HepG2 (cell line): ENCODE data around the gene MRPL2. TPM values are rescaled to one million over a fixed set of nuclear protein-coding genes. Genes with fewer than 3 reads are reported as not detected.

Source experiments
- FOXK1 ChIP-seq: sonication (generic); formaldehyde crosslinking; IDR thresholded peaks from 2 replicates; pipeline ENCODE4 v1.4.0; 2020; ENCODE audit warnings: low read depth, missing genetic modification reagents, borderline replicate concordance
- HNRNPLL ChIP-seq: fragments of 200-400 bp; formaldehyde crosslinking; IDR thresholded peaks from 2 replicates; pipeline ENCODE4 v1.6.1; 2017; ENCODE audit warnings: mild to moderate bottlenecking, low read depth, low read length; ENCODE audit not compliant: poor library complexity, severe bottlenecking
- NAIF1 ChIP-seq: sonication (generic); formaldehyde crosslinking; IDR thresholded peaks from 2 replicates; pipeline ENCODE4 v1.5.0; 2020; ENCODE audit warnings: mild to moderate bottlenecking, missing genetic modification reagents, borderline replicate concordance
- NKX3-1 ChIP-seq: sonication (generic); formaldehyde crosslinking; IDR thresholded peaks from 2 replicates; pipeline ENCODE4 v1.5.0; 2020; ENCODE audit warnings: missing genetic modification reagents
- PRPF4 ChIP-seq: fragments of 200-400 bp; formaldehyde crosslinking; IDR thresholded peaks from 2 replicates; pipeline ENCODE4 v1.6.1; 2016; ENCODE audit warnings: low read length, low read depth; ENCODE audit not compliant: poor library complexity, severe bottlenecking
- RFXANK ChIP-seq: IDR thresholded peaks from 2 replicates; pipeline ENCODE4 v1.6.1; 2016
- SAFB2 ChIP-seq: sonication (generic); formaldehyde crosslinking; IDR thresholded peaks from 2 replicates; pipeline ENCODE4 v1.5.1; 2020; ENCODE audit warnings: missing genetic modification reagents, low read depth, mild to moderate bottlenecking, borderline replicate concordance
- SAP130 ChIP-seq: IDR thresholded peaks from 2 replicates; pipeline ENCODE4 v1.6.1; 2016; ENCODE audit warnings: low read depth
- SSRP1 ChIP-seq: IDR thresholded peaks from 2 replicates; pipeline ENCODE4 v1.6.1; 2016; ENCODE audit warnings: control low read depth
- TBX3 ChIP-seq: fragments of 450-650 bp; IDR thresholded peaks from 2 replicates; pipeline ENCODE4 v1.6.1; 2017; ENCODE audit warnings: antibody characterized with exemption, mild to moderate bottlenecking, inconsistent platforms, borderline replicate concordance
- THAP11 ChIP-seq: IDR thresholded peaks from 2 replicates; pipeline ENCODE4 v1.6.1; 2016; ENCODE audit warnings: missing biosample characterization, missing genetic modification reagents
- ZNF12 ChIP-seq: sonication (generic); formaldehyde crosslinking; IDR thresholded peaks from 2 replicates; pipeline ENCODE4 v1.5.0; 2020; ENCODE audit warnings: missing genetic modification reagents
- ZNF17 ChIP-seq: sonication (generic); formaldehyde crosslinking; IDR thresholded peaks from 2 replicates; pipeline ENCODE4 v1.5.0; 2020; ENCODE audit warnings: mild to moderate bottlenecking, missing genetic modification reagents
- ZNF20 ChIP-seq: sonication (generic); formaldehyde crosslinking; IDR thresholded peaks from 2 replicates; pipeline ENCODE4 v1.4.0; 2020; ENCODE audit warnings: mild to moderate bottlenecking, moderate library complexity, missing genetic modification reagents
- ZNF256 ChIP-seq: sonication (generic); formaldehyde crosslinking; conservative IDR thresholded peaks from 2 replicates; pipeline ENCODE4 v1.4.0; 2020; ENCODE audit warnings: missing genetic modification reagents
- ZNF451 ChIP-seq: sonication (generic); formaldehyde crosslinking; IDR thresholded peaks from 2 replicates; pipeline ENCODE4 v1.5.0; 2020; ENCODE audit warnings: mild to moderate bottlenecking, missing genetic modification reagents
- ZNF567 ChIP-seq: sonication (generic); formaldehyde crosslinking; IDR thresholded peaks from 2 replicates; pipeline ENCODE4 v1.8.1; 2023; ENCODE audit warnings: mild to moderate bottlenecking, missing genetic modification reagents, borderline replicate concordance
- ZNF607 ChIP-seq: sonication (generic); formaldehyde crosslinking; IDR thresholded peaks from 2 replicates; pipeline ENCODE4 v1.5.1; 2020; ENCODE audit warnings: missing genetic modification reagents, mild to moderate bottlenecking, borderline replicate concordance
- polyA plus RNA-seq, 8 experiments: library from polyadenylated mRNA; depleted of rRNA in 3 of 8; stranded (reverse) in 7 of 8; unstranded in 1 of 8; fragments of >200 nt; fragmentation: Illumina TruSeq in 4 of 8; extraction: Trizol in 4 of 8; gene quantifications; 2 replicates each; pipeline versions ENCODE4 v1.2.1 to v1.2.3, GENCODE V29; 2011 to 2016; ENCODE audit warnings: low read depth in 4 of 8, missing spikeins in 1 of 8, mixed read lengths in 1 of 8; ENCODE audit not compliant: insufficient read depth in 1 of 8
- total RNA-seq, 5 experiments: library from RNA; depleted of rRNA; stranded (reverse); fragments of >200 nt; fragmentation: Illumina TruSeq; extraction: Trizol; gene quantifications; 2 replicates each; pipeline ENCODE4 v1.2.3, GENCODE V29; 2016; ENCODE audit warnings: low read depth in 1 of 5
- TF ChIP-seq, protein P1 (sequence below): sonication (generic); formaldehyde crosslinking; IDR thresholded peaks from 2 replicates; pipeline ENCODE4 v1.5.0; 2020; ENCODE audit warnings: mild to moderate bottlenecking, missing genetic modification reagents, borderline replicate concordance
- TF ChIP-seq, protein P2 (sequence below): fragments of 450-650 bp; IDR thresholded peaks from 2 replicates; pipeline ENCODE4 v1.6.1; 2016
- TF ChIP-seq, protein P3 (sequence below): IDR thresholded peaks from 2 replicates; pipeline ENCODE4 v1.6.1; 2016; ENCODE audit warnings: mild to moderate bottlenecking
- TF ChIP-seq, protein P4 (sequence below): IDR thresholded peaks from 2 replicates; pipeline ENCODE4 v1.6.1; 2016; ENCODE audit warnings: low read depth, control low read depth

The MRPL2 gene
- total and polyA plus RNA-seq, 2 of the 13 experiments (the other 11 are each of a cell fraction or from before 2014, with no cell fraction given), result 56.8 to 65.6 TPM

DNA sequence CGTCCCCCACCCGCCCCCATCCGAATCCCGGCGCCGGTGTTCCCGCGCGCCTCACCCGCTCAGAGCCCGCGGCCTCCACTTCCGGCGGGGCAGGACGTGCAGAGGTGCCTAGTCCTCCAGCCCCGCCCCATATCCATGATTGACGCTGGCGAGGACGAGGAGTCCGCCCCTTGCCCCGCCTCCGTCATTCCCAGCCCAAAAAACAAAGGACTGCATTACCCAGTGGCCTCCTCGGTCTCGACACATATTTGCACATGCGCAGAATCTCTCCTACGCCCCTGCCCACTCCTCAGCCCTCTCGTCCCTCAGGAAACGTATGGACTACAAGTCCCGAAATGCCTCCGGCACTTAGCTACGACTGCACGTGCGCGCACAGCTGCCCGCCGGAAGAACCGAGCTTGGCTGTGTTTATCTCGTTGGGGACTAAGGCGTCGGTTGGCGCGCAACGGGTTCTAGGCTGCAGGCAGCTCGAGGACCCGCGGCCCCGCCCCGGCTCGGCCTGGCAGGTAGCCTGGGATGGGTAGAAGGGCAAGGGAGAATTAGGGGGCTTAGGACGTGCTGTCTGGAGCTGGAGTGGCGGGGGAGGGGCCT lies 45.3 kb downstream of the MRPL2 start, which contains the start of the genes KLHDC3 and MEA1 (continued):
- TF ChIP-seq ZNF451 (CRISPR knock-in tag) (0 out of 2 replicates have a peak, but pooled peaks have one; percentile 51), ZNF12 (no peak), ZNF17 (CRISPR knock-in tag) (no peak), HNRNPLL (peak; percentile 69), ZNF20 (CRISPR knock-in tag) (no peak), FOXK1 (peak; percentile 99), ZNF607 (CRISPR knock-in tag) (peak; percentile 80; the same call in 1 of the 2 replicates), RFXANK (CRISPR knock-in tag) (0 out of 2 replicates have a peak, but pooled peaks have one; percentile 65), NAIF1 (CRISPR knock-in tag) (no peak), TBX3 (peak; percentile 27; the same call in 1 of the 2 replicates), ZNF567 (CRISPR knock-in tag) (peak; percentile 34; the same call in 1 of the 2 replicates), ZNF256 (CRISPR knock-in tag) (no peak), THAP11 (CRISPR knock-in tag) (peak; percentile 97), SAFB2 (CRISPR knock-in tag) (peak; percentile 55; the same call in 1 of the 2 replicates), SAP130 (CRISPR knock-in tag) (peak; percentile 99), PRPF4 (no peak), NKX3-1 (0 out of 2 replicates have a peak, but pooled peaks have one; percentile 29), SSRP1 (CRISPR knock-in tag) (peak; percentile 65)
- TF ChIP-seq, protein P1, sequence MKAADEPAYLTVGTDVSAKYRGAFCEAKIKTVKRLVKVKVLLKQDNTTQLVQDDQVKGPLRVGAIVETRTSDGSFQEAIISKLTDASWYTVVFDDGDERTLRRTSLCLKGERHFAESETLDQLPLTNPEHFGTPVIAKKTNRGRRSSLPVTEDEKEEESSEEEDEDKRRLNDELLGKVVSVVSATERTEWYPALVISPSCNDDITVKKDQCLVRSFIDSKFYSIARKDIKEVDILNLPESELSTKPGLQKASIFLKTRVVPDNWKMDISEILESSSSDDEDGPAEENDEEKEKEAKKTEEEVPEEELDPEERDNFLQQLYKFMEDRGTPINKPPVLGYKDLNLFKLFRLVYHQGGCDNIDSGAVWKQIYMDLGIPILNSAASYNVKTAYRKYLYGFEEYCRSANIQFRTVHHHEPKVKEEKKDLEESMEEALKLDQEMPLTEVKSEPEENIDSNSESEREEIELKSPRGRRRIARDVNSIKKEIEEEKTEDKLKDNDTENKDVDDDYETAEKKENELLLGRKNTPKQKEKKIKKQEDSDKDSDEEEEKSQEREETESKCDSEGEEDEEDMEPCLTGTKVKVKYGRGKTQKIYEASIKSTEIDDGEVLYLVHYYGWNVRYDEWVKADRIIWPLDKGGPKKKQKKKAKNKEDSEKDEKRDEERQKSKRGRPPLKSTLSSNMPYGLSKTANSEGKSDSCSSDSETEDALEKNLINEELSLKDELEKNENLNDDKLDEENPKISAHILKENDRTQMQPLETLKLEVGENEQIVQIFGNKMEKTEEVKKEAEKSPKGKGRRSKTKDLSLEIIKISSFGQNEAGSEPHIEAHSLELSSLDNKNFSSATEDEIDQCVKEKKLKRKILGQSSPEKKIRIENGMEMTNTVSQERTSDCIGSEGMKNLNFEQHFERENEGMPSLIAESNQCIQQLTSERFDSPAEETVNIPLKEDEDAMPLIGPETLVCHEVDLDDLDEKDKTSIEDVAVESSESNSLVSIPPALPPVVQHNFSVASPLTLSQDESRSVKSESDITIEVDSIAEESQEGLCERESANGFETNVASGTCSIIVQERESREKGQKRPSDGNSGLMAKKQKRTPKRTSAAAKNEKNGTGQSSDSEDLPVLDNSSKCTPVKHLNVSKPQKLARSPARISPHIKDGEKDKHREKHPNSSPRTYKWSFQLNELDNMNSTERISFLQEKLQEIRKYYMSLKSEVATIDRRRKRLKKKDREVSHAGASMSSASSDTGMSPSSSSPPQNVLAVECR (CRISPR knock-in tag), result peak; percentile 94
- TF ChIP-seq, protein P2, sequence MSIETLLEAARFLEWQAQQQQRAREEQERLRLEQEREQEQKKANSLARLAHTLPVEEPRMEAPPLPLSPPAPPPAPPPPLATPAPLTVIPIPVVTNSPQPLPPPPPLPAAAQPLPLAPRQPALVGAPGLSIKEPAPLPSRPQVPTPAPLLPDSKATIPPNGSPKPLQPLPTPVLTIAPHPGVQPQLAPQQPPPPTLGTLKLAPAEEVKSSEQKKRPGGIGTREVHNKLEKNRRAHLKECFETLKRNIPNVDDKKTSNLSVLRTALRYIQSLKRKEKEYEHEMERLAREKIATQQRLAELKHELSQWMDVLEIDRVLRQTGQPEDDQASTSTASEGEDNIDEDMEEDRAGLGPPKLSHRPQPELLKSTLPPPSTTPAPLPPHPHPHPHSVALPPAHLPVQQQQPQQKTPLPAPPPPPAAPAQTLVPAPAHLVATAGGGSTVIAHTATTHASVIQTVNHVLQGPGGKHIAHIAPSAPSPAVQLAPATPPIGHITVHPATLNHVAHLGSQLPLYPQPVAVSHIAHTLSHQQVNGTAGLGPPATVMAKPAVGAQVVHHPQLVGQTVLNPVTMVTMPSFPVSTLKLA, result peak; percentile 98
- TF ChIP-seq, protein P3, sequence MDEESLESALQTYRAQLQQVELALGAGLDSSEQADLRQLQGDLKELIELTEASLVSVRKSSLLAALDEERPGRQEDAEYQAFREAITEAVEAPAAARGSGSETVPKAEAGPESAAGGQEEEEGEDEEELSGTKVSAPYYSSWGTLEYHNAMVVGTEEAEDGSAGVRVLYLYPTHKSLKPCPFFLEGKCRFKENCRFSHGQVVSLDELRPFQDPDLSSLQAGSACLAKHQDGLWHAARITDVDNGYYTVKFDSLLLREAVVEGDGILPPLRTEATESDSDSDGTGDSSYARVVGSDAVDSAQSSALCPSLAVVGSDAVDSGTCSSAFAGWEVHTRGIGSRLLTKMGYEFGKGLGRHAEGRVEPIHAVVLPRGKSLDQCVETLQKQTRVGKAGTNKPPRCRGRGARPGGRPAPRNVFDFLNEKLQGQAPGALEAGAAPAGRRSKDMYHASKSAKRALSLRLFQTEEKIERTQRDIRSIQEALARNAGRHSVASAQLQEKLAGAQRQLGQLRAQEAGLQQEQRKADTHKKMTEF, result peak; percentile 83; the same call in 1 of the 2 replicates
- TF ChIP-seq, protein P4, sequence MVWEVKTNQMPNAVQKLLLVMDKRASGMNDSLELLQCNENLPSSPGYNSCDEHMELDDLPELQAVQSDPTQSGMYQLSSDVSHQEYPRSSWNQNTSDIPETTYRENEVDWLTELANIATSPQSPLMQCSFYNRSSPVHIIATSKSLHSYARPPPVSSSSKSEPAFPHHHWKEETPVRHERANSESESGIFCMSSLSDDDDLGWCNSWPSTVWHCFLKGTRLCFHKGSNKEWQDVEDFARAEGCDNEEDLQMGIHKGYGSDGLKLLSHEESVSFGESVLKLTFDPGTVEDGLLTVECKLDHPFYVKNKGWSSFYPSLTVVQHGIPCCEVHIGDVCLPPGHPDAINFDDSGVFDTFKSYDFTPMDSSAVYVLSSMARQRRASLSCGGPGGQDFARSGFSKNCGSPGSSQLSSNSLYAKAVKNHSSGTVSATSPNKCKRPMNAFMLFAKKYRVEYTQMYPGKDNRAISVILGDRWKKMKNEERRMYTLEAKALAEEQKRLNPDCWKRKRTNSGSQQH (CRISPR knock-in tag), result peak; percentile 74; the same call in 1 of the 2 replicates
